22Rv1 (cell line): ENCODE measurements around the gene WDR1.

Experiments used
- H3K27ac ChIP-seq: fragments of 450-650 bp; 2 replicates; pipeline ENCODE4 v1.5.1; 2017
- ZFX ChIP-seq: fragments of 450-650 bp; IDR thresholded peaks from 2 replicates; pipeline ENCODE4 v1.6.1; 2017; ENCODE audit warnings: antibody characterized with exemption, borderline replicate concordance
- TF ChIP-seq, protein P1 (sequence below): fragments of 450-650 bp; IDR thresholded peaks from 2 replicates; pipeline ENCODE4 v1.5.1; 2017; ENCODE audit warnings: mild to moderate bottlenecking

The WDR1 gene, protein sequence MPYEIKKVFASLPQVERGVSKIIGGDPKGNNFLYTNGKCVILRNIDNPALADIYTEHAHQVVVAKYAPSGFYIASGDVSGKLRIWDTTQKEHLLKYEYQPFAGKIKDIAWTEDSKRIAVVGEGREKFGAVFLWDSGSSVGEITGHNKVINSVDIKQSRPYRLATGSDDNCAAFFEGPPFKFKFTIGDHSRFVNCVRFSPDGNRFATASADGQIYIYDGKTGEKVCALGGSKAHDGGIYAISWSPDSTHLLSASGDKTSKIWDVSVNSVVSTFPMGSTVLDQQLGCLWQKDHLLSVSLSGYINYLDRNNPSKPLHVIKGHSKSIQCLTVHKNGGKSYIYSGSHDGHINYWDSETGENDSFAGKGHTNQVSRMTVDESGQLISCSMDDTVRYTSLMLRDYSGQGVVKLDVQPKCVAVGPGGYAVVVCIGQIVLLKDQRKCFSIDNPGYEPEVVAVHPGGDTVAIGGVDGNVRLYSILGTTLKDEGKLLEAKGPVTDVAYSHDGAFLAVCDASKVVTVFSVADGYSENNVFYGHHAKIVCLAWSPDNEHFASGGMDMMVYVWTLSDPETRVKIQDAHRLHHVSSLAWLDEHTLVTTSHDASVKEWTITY

DNA sequence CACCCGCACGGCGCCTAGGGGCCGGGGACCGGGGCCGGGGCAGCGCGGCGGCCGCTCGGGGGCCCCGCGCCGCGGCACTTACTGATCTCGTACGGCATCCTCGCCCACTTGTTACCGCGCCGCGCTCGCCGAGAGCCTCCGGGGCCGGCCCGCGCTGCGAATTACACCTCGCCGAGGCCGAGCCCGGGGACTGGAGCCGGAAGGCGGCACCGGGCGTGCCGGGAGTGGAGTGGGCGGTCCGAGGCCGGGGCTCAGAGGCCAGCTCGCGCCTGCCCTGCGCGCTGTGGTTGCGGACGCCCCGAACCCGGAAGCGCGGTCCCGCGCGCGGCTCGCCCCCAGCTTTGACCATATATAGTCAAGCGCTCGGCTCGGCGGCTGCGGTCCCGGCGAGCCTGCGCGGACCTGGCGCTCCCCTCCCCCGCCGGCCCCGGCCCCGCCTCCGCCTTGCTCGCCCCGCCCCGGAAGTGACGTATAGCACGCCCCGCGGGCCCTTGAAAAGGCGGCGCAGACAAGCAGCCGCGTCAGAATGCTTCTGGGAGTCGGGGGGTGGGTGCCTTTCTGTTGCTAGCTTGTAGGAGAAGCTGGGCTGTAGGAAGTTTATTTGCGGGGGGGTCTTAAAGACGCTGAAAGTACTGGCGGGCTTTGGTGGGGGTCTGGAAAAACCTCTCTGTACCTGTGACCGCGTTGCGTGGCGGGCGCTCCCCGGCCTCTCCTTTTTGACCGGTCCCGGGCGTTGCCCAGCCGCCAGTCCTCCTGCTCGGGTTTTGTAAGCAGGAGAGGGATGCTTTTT is at the start of gene WDR1:
TSS of gene WDR1 (minus strand) at position 231 of the 790 bp plus-strand sequence. CDS start at position 98, 133 bp downstream.
- H3K27ac ChIP-seq = peak within 1 kb of the TSS; percentile 84

DNA sequence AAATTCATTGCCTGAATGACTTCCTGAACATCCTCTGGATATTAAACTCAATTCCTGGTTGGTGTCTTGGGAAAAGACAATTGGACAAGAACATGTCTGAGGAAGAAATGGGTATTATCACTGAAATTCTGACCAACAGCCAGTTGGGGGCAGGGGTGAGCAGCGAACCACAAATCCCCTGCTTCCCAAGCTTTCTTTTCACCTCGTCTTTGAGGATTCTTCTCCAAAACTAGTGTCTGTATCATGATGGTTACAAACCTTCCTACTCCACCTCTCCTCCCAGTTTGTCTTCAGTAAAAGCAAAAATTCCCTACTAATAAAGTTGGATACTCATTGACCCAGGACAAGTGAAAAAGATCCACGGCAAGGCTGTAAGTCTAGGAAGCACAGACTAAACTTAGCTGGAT is 48.3 kb upstream of the WDR1 start:
- no peak for TF ChIP-seq ZFX
- TF ChIP-seq, protein P1, sequence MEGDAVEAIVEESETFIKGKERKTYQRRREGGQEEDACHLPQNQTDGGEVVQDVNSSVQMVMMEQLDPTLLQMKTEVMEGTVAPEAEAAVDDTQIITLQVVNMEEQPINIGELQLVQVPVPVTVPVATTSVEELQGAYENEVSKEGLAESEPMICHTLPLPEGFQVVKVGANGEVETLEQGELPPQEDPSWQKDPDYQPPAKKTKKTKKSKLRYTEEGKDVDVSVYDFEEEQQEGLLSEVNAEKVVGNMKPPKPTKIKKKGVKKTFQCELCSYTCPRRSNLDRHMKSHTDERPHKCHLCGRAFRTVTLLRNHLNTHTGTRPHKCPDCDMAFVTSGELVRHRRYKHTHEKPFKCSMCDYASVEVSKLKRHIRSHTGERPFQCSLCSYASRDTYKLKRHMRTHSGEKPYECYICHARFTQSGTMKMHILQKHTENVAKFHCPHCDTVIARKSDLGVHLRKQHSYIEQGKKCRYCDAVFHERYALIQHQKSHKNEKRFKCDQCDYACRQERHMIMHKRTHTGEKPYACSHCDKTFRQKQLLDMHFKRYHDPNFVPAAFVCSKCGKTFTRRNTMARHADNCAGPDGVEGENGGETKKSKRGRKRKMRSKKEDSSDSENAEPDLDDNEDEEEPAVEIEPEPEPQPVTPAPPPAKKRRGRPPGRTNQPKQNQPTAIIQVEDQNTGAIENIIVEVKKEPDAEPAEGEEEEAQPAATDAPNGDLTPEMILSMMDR = peak; percentile 74
- H3K27ac ChIP-seq = no peak overlapping the region

More for the DNA sequence above, at the start of gene WDR1:
- TF ChIP-seq, protein P1 = no peak
- TF ChIP-seq ZFX = no peak

DNA sequence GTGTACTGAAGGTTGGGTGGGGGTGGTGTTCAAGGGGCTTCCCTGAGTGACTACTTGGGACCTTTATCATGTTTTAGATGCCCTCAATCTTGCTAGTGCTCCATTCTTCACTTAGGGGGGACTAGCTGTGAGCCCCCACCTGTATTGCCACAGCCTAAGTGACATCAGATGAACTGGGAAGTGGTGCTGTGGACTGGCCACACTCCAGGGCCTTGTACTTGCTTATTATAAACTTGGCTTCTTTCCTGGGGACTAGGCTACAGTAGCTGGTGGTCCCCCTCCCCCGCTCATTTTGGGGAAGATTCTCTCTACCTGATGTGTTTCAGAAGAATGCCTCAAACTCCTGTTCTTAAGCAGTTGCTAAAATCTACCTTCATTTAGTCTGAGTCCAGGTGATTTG is 46.7 kb upstream of the WDR1 start:
- no peak for TF ChIP-seq ZFX
- TF ChIP-seq, protein P1 = no peak
- no peak overlapping the region for H3K27ac ChIP-seq

DNA sequence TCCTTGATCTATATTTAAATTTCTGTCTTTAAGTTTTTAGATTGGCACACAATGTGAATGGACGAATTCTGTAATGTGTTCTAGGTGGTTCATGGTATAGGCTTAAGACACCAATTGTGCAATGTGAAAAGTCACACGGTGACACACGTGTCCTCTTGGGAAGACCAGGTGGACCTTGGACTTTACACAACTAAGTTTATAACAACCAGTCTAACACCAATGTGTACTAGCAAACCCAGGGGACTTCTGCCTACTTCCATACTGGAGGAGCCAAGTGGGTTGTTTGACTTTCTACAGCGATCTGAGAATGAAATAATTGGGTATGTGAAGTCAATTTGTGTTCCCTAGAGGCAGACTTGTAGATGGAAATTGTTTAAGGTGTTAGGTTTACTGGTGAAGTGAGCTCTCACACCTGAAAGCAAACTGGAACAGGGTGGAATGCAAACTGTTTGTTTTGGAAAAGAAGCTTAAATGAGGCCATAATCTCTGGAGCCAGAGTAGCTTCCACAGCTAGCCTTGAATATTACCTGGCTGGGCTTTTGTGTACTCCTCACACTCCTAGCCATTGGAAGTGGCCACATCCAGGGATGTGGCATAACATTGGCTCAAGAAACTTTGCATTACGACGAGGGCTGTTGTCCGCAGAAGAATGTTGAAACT is 45.9 kb upstream of the WDR1 start:
- H3K27ac ChIP-seq = no peak overlapping the region
- TF ChIP-seq, protein P1 = no peak
- no peak for TF ChIP-seq ZFX

DNA sequence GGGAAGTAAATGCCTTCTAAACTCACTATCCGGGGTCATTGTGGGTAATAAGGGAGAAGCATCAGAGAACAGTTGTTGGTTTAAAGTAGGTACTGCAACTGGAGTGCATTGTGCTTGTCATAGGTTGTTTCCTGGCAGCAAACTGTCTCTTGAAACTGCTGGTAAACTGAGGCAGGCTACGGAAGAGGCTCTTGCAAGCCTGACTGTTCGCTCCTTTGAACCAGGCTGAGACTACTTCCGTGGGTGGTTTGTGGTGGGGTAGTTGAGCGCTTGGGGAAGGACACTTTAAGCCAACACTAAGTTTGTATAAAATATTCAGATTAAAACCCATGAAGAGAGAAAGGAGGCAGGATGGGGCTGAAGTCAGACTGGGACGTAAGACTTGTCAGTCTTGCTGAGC is 45.2 kb upstream of the WDR1 start:
- TF ChIP-seq, protein P1 = no peak
- TF ChIP-seq ZFX = no peak
- H3K27ac ChIP-seq = no peak overlapping the region

DNA sequence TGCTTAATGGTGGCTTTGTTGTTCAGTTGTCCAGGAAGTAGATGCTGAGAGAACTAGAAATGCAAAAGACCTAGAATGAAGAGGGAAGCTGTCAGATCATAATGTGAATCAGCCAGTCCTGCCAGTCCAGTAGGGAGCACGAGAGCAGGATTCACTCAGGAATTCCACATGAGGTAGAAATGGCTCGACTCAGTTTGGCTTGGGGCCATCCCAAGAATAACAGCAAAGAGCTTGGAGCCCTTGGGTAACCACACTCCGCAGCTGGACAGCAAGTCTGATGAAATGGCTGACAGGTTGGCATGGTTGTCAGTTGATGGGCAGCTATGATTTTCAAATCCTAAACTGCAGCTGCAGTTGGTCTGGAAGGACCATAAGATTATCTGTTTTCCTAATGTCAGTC is 44.5 kb upstream of the WDR1 start:
- TF ChIP-seq ZFX = no peak
- TF ChIP-seq, protein P1 = no peak
- no peak overlapping the region for H3K27ac ChIP-seq
